HepG2 (cell line): ENCODE measurements around the gene DDX43. TPM values are rescaled to one million over a fixed set of nuclear protein-coding genes. Genes with fewer than 3 reads are reported as not detected.
"Not testable (repeated sequence)": the region's sequence is repeated elsewhere in the genome, so short reads cannot be mapped to it uniquely, and the experiment has no call there.

ENCODE experiments used
- ATAC-seq: fragments of 200-7000 bp; cut with Tn5 transposase; 3 replicates; pipeline ENCODE4 v1.9.1; 2020; ENCODE audit warnings: mild to moderate bottlenecking, moderate library complexity
- BruUV-seq: library from RNA; stranded (reverse); fragments of 400-500 nt; replicated peaks from 2 replicates; lab custom pipeline; 2021; lab: Mats Ljungman, UMichigan
- CTCF ChIA-PET: fragments of 300-600 bp; formaldehyde crosslinking; extraction: SDS; loops from one replicate; lab custom pipeline; 2021; ENCODE audit warnings: low total read pairs, inconsistent platforms, low intra/inter-chr PET ratio; lab: Yijun Ruan, JAX
- POLR2A ChIA-PET: fragments of 350-600 bp; sonication (Branson Sonifier 250); formaldehyde crosslinking; loops from one replicate; lab custom pipeline; 2020; ENCODE audit warnings: antibody characterized with exemption, inconsistent platforms; lab: Yijun Ruan, JAX
- DNase-seq: peaks from one replicate; pipeline ENCODE4 v3.0.0-alpha.2; 2015; ENCODE audit warnings: low spot score
- FAIRE-seq: peaks from 3 replicates; lab custom pipeline; 2011; peaks lifted over from hg19 to GRCh38; lab: Jason Lieb, UNC
- H2AFZ ChIP-seq: one replicate; pipeline ENCODE4 v1.6.1; 2011; ENCODE audit warnings: low read length, inconsistent platforms
- H3K27ac ChIP-seq: fragments of 300-600 bp; 3 replicates; pipeline ENCODE4 v1.8.0; 2011; ENCODE audit warnings: mixed run types, mild to moderate bottlenecking, mixed read lengths, low read length, inconsistent platforms; ENCODE audit not compliant: insufficient read depth; ENCODE audit errors: extremely low read length
- H3K27me3 ChIP-seq, 2 experiments: fragments of 200-600 bp in 1 of 2; 2 replicates in 1 of 2; 3 replicates in 1 of 2; pipeline versions ENCODE4 v1.6.0 to v1.8.0; 2011; ENCODE audit warnings: low read length in 2 of 2, mild to moderate bottlenecking in 2 of 2, moderate library complexity in 2 of 2, inconsistent platforms in 1 of 2; ENCODE audit not compliant: insufficient read depth in 2 of 2, control insufficient read depth in 1 of 2
- H3K36me3 ChIP-seq, 2 experiments: fragments of 200-600 bp in 1 of 2; replicated peaks in 1 of 2; 2 replicates in 1 of 2; 3 replicates in 1 of 2; pipeline versions ENCODE4 v1.5.1 to v1.8.0; 2011; ENCODE audit warnings: low read length in 2 of 2, inconsistent platforms in 1 of 2; ENCODE audit not compliant: insufficient read depth in 2 of 2, control insufficient read depth in 1 of 2
- H3K4me1 ChIP-seq: 2 replicates; pipeline ENCODE4 v1.5.1; 2012; ENCODE audit warnings: low read length, inconsistent platforms; ENCODE audit not compliant: insufficient read depth
- H3K4me2 ChIP-seq: 2 replicates; pipeline ENCODE4 v1.6.0; 2011; ENCODE audit warnings: low read depth, low read length, inconsistent platforms
- H3K4me3 ChIP-seq, 3 experiments: fragments of 200-600 bp in 1 of 3; sonication (generic), shearing (Covaris generic) in 1 of 3; replicated peaks in 1 of 3; 2 replicates each; pipeline ENCODE4 v1.5.1; 2011 to 2016; ENCODE audit warnings: low read length in 3 of 3, inconsistent platforms in 2 of 3, low read depth in 2 of 3, mild to moderate bottlenecking in 2 of 3, control low read depth in 1 of 3, mixed read lengths in 1 of 3; ENCODE audit not compliant: insufficient read depth in 1 of 3
- H3K79me2 ChIP-seq: one replicate; pipeline ENCODE4 v1.6.1; 2011; ENCODE audit warnings: low read length, inconsistent platforms; ENCODE audit not compliant: insufficient read depth
- H3K9ac ChIP-seq: 2 replicates; pipeline ENCODE4 v1.6.0; 2011; ENCODE audit warnings: mild to moderate bottlenecking, low read depth, low read length, inconsistent platforms; ENCODE audit not compliant: insufficient read depth
- H3K9me3 ChIP-seq: 2 replicates; pipeline ENCODE4 v1.5.1; 2012; ENCODE audit warnings: mild to moderate bottlenecking, low read length
- H4K20me1 ChIP-seq: 2 replicates; pipeline ENCODE4 v1.6.0; 2011; ENCODE audit warnings: inconsistent platforms, mild to moderate bottlenecking, low read length, moderate library complexity; ENCODE audit not compliant: insufficient read depth
- CAMTA2 ChIP-seq: sonication (generic); formaldehyde crosslinking; IDR thresholded peaks from 2 replicates; pipeline ENCODE4 v1.4.0; 2020; ENCODE audit warnings: mild to moderate bottlenecking, missing genetic modification reagents, borderline replicate concordance
- SOX6 ChIP-seq, 2 experiments: fragments of 450-650 bp in 1 of 2; sonication (generic) in 1 of 2; formaldehyde crosslinking in 1 of 2; IDR thresholded peaks; 2 replicates each; pipeline versions ENCODE4 v1.4.0 to v1.6.1; 2017 to 2020; ENCODE audit warnings: antibody characterized with exemption in 1 of 2, mild to moderate bottlenecking in 1 of 2, missing genetic modification reagents in 1 of 2
- TCF7L2 ChIP-seq: IDR thresholded peaks from 2 replicates; pipeline ENCODE4 v1.6.1; 2011; ENCODE audit warnings: mild to moderate bottlenecking, low read depth, low read length, moderate library complexity
- ZNF143 ChIP-seq: sonication (generic); formaldehyde crosslinking; IDR thresholded peaks from 2 replicates; pipeline ENCODE4 v1.4.0; 2020; ENCODE audit warnings: missing genetic modification reagents
- ZNF354B ChIP-seq: sonication (generic); formaldehyde crosslinking; IDR thresholded peaks from 2 replicates; pipeline ENCODE4 v1.8.0; 2022; ENCODE audit warnings: mild to moderate bottlenecking, missing genetic modification reagents
- WGBS: methylation state at CpG from one replicate; pipeline ENCODE4 v1.1.6; 2017; ENCODE audit warnings: low lambda C conversion rate; 5-methylcytosine and 5-hydroxymethylcytosine counted together
- in situ Hi-C: cut with HindIII; loops from 2 replicates; pipeline ENCODE4 v1.10.0; 2017; ENCODE audit warnings: low pct_unique_long_range_greater_than_20kb; ENCODE audit not compliant: extremely low pct_ligation_motif_present
- intact Hi-C: fragments of 100-400 bp; cut with micrococcal nuclease; formaldehyde crosslinking; loops from one replicate; pipeline ENCODE4 v1.10.0; 2022; ENCODE audit not compliant: unreplicated experiment
- polyA plus RNA-seq, 8 experiments: library from polyadenylated mRNA; depleted of rRNA in 3 of 8; stranded (reverse) in 7 of 8; unstranded in 1 of 8; fragments of >200 nt; fragmentation: Illumina TruSeq in 4 of 8; extraction: Trizol in 4 of 8; gene quantifications; 2 replicates each; pipeline versions ENCODE4 v1.2.1 to v1.2.3, GENCODE V29; 2011 to 2016; ENCODE audit warnings: low read depth in 4 of 8, missing spikeins in 1 of 8, mixed read lengths in 1 of 8; ENCODE audit not compliant: insufficient read depth in 1 of 8
- total RNA-seq, 5 experiments: library from RNA; depleted of rRNA; stranded (reverse); fragments of >200 nt; fragmentation: Illumina TruSeq; extraction: Trizol; gene quantifications; 2 replicates each; pipeline ENCODE4 v1.2.3, GENCODE V29; 2016; ENCODE audit warnings: low read depth in 1 of 5

Gene DDX43
- total and polyA plus RNA-seq, 2 of the 13 experiments (the other 11 are each of a cell fraction or from before 2014, with no cell fraction given), result not detected

DNA sequence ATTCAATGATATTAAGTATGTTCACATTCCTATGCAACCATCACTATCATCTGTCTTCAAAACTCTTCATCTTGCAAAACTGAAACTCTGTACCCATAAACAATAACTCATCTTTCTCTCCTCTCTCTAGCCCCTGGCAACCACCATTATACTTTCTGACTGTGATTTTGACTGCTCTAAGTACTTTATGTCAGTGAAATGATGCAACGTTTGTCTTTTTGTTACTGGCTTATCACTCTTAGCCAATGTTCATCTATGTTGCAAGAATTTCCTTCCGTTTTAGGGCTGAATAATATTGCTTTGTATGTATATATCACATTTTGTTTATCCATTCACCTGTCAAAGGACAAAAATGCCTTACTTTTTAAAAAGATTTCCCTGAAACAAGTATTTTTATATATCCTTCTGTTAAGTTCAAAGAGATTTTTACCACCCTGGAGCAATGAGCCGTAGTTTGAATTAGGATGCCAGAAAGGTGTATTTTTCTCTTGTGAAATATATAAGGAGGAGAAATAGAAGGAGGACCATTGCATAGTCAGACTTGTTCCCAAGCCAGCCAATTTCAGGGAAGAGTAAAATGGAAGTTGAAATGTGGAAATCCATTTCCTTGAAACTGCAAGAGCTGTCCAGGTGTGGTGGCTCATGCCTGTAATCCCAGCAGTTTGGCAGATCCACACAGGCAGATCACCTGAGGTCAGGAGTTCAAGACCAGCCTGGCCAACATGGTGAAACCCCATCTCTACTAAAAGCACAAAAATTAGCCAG, 61.4 kb downstream of the DDX43 start (continued):
- TF ChIP-seq SOX6 (IDR thresholded peaks at IDR 0.05), result no peak
- peak; percentile 26; the same call in 1 of the 2 replicates for TF ChIP-seq SOX6 (CRISPR knock-in tag; IDR thresholded peaks at IDR 0.05)

DNA sequence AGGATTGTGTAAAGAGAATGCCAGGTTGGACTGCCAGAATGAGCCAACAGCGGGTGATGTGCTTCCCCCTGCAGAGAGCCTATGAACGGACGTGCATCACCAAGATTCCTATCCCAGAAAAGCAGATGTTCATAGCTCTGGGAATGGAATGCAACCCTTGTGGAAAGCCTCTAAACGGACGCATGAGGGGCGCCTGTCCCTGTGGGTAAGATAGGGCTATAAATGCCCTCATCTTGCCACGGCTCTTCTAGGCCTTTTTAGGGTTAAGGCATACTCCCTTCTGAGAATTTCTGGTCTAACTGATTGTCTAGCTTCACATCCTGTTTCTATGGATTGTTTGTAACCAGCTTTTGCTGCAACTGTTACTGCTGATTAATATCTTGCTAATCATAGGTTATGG, 64.8 kb downstream of the DDX43 start:
- in situ Hi-C loops, FAIRE-seq, H3K9me3 ChIP-seq, H3K4me3 ChIP-seq, H3K36me3 ChIP-seq, H3K27me3 ChIP-seq, H4K20me1 ChIP-seq, ATAC-seq, H3K4me2 ChIP-seq, intact Hi-C loops, H3K9ac ChIP-seq, POLR2A ChIA-PET, DNase-seq, BruUV-seq, H3K27ac ChIP-seq, H2AFZ ChIP-seq, CTCF ChIA-PET: not testable (repeated sequence)
- 73% methylated on average over 6 of the region's 7 CpGs for WGBS
- peaks cover 36% of the 10 kb centered on the region for H3K4me1 ChIP-seq
- peaks cover 23% of the 10 kb centered on the region for H3K79me2 ChIP-seq

DNA sequence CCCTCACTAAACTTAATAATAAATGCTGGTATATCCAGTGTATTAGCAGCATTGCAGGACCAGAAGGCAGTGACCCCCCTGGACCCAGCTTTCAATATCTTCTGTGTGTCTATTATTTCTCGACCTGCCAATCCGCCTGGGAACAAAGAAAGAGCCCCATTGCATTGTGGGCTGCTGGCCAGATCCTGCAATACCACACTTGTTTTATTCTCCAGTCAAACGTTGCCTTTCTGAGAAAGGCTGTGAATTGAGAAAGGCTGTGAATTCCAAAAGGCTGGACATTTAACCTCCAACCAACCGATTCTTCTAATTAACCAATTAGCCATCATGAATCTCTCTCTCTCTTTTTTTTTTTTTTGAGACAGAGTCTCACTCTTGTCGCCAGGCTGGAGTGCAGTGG, 65.4 kb downstream of the DDX43 start:
- peaks cover 36% of the 10 kb centered on the region for H3K4me1 ChIP-seq
- BruUV-seq, result no TSS peak
- intact Hi-C loops, result no loop called here
- CTCF ChIA-PET, result no interaction called here
- no peaks in the 10 kb centered on the region for H3K9me3 ChIP-seq
- in situ Hi-C loops, result no loop called here
- FAIRE-seq, result no peak
- H3K4me2 ChIP-seq, result peak overlapping the region; percentile 32; the same call in 1 of the 2 replicates
- no peak overlapping the region for H3K4me3 ChIP-seq
- POLR2A ChIA-PET, result no interaction called here
- ATAC-seq, result no peak
- no peak overlapping the region for H2AFZ ChIP-seq
- 29% methylated on average over 5 of the region's 5 CpGs for WGBS
- H3K36me3 ChIP-seq, result no peaks in the 10 kb centered on the region
- H3K79me2 ChIP-seq, result peaks cover 26% of the 10 kb centered on the region
- H3K27ac ChIP-seq, result no peak overlapping the region
- no peaks in the 10 kb centered on the region for H4K20me1 ChIP-seq
- no peak for TF ChIP-seq ZNF354B (CRISPR knock-in tag)
- no peak for TF ChIP-seq CAMTA2 (CRISPR knock-in tag)
- TF ChIP-seq ZNF143, result 0 out of 2 replicates have a peak, but pooled peaks have one; percentile 33
- no peak for TF ChIP-seq TCF7L2
- H3K9ac ChIP-seq, result no peak overlapping the region
- DNase-seq, result no peak
- no peaks in the 10 kb centered on the region; a peak in 1 of 5 replicates for H3K27me3 ChIP-seq
